Fibroblast of lung (primary cell): ENCODE measurements around the gene AFF4.

Source experiments
- EZH2 ChIP-seq: IDR thresholded peaks from 2 replicates; pipeline ENCODE4 v1.5.1; 2012; ENCODE audit warnings: low read length, control low read depth, mild to moderate bottlenecking; ENCODE audit errors: missing control alignments
- TF ChIP-seq, protein P1 (sequence below), 2 donors: IDR thresholded peaks in 1 of 2; conservative IDR thresholded peaks in 1 of 2; 1 replicate in 1 of 2; 2 replicates in 1 of 2; pipeline ENCODE4 v1.5.1; 2011 to 2012; ENCODE audit warnings: low read length in 2 of 2, control low read depth in 1 of 2, inconsistent platforms in 1 of 2, low read depth in 1 of 2, mild to moderate bottlenecking in 1 of 2

DNA sequence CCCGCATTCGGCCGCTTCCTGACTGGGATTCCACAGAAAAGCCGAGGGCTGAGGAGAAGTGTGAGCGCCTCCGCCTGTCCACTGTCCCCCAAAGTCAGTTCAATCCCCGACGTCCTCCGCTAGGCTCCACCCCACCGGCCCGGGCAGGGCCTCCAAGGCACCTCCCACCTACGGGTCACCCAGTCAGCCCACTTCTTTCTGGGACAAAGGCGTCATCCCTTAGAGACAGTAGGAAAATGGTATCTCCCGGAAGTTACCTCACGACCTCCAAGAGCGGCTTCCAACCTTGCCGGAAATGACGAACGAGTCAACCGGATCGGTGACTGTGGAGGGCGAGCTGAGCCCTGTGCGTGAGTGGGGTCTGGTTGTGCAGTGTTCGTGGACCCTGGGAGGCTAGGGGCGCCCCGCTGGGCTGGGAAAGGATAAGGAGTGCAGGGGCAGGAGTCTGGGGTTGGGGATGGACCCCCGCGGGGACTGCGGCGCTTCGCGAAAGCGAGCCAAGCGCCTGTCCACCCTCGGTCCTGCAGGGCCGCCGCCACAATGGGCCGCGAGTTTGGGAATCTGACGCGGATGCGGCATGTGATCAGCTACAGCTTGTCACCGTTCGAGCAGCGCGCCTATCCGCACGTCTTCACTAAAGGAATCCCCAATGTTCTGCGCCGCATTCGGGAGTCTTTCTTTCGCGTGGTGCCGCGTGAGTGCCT is 96.9 kb downstream of the AFF4 start, which contains the start of the genes GDF9 and UQCRQ:
- TF ChIP-seq, protein P1, sequence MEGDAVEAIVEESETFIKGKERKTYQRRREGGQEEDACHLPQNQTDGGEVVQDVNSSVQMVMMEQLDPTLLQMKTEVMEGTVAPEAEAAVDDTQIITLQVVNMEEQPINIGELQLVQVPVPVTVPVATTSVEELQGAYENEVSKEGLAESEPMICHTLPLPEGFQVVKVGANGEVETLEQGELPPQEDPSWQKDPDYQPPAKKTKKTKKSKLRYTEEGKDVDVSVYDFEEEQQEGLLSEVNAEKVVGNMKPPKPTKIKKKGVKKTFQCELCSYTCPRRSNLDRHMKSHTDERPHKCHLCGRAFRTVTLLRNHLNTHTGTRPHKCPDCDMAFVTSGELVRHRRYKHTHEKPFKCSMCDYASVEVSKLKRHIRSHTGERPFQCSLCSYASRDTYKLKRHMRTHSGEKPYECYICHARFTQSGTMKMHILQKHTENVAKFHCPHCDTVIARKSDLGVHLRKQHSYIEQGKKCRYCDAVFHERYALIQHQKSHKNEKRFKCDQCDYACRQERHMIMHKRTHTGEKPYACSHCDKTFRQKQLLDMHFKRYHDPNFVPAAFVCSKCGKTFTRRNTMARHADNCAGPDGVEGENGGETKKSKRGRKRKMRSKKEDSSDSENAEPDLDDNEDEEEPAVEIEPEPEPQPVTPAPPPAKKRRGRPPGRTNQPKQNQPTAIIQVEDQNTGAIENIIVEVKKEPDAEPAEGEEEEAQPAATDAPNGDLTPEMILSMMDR (conservative IDR thresholded peaks at IDR 0.05 in 1 of 2, IDR thresholded peaks at IDR 0.05 in 1 of 2; ENCODE audit: low read depth in 1 of 2, low read length in 2 of 2): peak in 1 of 2 donors; percentile 31
- TF ChIP-seq EZH2: no peak
